Panc1 (cell line): ENCODE measurements around the gene FAM117B. TPM values are rescaled to one million over a fixed set of nuclear protein-coding genes. Genes with fewer than 3 reads are reported as not detected.

ENCODE experiments used
- ATAC-seq: fragments of 200-7000 bp; cut with Tn5 transposase; 2 replicates; pipeline ENCODE4 v1.9.1; 2020; ENCODE audit warnings: mild to moderate bottlenecking, moderate library complexity
- BruUV-seq: library from RNA; stranded (reverse); fragments of 400-500 nt; replicated peaks from 2 replicates; lab custom pipeline; 2021; lab: Mats Ljungman, UMichigan
- CTCF ChIA-PET: fragments of 300-600 bp; sonication (Branson Sonifier 250); formaldehyde crosslinking; loops from one replicate; lab custom pipeline; 2022; ENCODE audit warnings: antibody characterized with exemption; lab: Charles Lee
- POLR2A ChIA-PET: fragments of 300-600 bp; sonication (Branson Sonifier 250); formaldehyde crosslinking; loops from one replicate; lab custom pipeline; 2022; ENCODE audit warnings: antibody characterized with exemption; lab: Charles Lee
- DNase-seq: peaks from one replicate; pipeline ENCODE4 v3.0.0-alpha.2; 2010; ENCODE audit warnings: low read depth, low spot score
- H3K27ac ChIP-seq: 2 replicates; pipeline ENCODE4 v1.5.1; 2011; ENCODE audit warnings: mild to moderate bottlenecking, low read length, inconsistent platforms
- H3K27me3 ChIP-seq: fragments of 200-500 bp; sonication (Bioruptor generic); 2 replicates; pipeline ENCODE4 v1.6.0; 2014; ENCODE audit warnings: low read length, inconsistent platforms; ENCODE audit not compliant: control insufficient read depth, insufficient read depth
- H3K36me3 ChIP-seq: fragments of 200-500 bp; sonication (Bioruptor generic); 2 replicates; pipeline ENCODE4 v1.5.1; 2014; ENCODE audit warnings: inconsistent platforms, mild to moderate bottlenecking, low read length, moderate library complexity; ENCODE audit not compliant: control insufficient read depth, insufficient read depth
- H3K4me1 ChIP-seq: 2 replicates; pipeline ENCODE4 v1.5.1; 2011; ENCODE audit warnings: inconsistent platforms, mild to moderate bottlenecking, low read length, moderate library complexity; ENCODE audit not compliant: control insufficient read depth, insufficient read depth
- H3K4me3 ChIP-seq, 2 experiments: 2 replicates each; pipeline ENCODE4 v1.5.1; 2011 to 2012; ENCODE audit warnings: low read depth in 2 of 2, low read length in 2 of 2, mild to moderate bottlenecking in 2 of 2, inconsistent platforms in 1 of 2, moderate library complexity in 1 of 2
- H3K9me3 ChIP-seq: fragments of 200-500 bp; sonication (Bioruptor generic); 2 replicates; pipeline ENCODE4 v1.5.1; 2014; ENCODE audit warnings: low read depth, mild to moderate bottlenecking, inconsistent platforms, low read length, moderate library complexity; ENCODE audit not compliant: control insufficient read depth, insufficient read depth
- CTCF ChIP-seq: fragments of 450-650 bp; IDR thresholded peaks from 2 replicates; pipeline ENCODE4 v1.5.1; 2017; ENCODE audit warnings: mild to moderate bottlenecking
- POLR2AphosphoS5 ChIP-seq: IDR thresholded peaks from 2 replicates; pipeline ENCODE4 v1.6.1; 2012; ENCODE audit warnings: mild to moderate bottlenecking, low read depth, low read length, moderate library complexity
- SIN3A ChIP-seq: IDR thresholded peaks from 2 replicates; pipeline ENCODE4 v1.6.1; 2012; ENCODE audit warnings: low read depth, mild to moderate bottlenecking, low read length, moderate library complexity, borderline replicate concordance; ENCODE audit not compliant: insufficient read depth
- TCF7L2 ChIP-seq: IDR thresholded peaks from 2 replicates; pipeline ENCODE4 v1.6.1; 2011; ENCODE audit warnings: mild to moderate bottlenecking, low read depth, low read length, inconsistent platforms
- in situ Hi-C: cut with HindIII; loops from 2 replicates; pipeline ENCODE4 v1.10.0; 2016; ENCODE audit warnings: low sequenced_read_pairs, low pct_unique_long_range_greater_than_20kb
- intact Hi-C: fragments of 100-400 bp; cut with micrococcal nuclease; formaldehyde crosslinking; loops from one replicate; pipeline ENCODE4 v1.10.0; 2022; ENCODE audit not compliant: unreplicated experiment
- total RNA-seq: library from RNA; stranded (reverse); gene quantifications from one replicate; pipeline ENCODE4 v1.2.1, GENCODE V29; 2021; ENCODE audit not compliant: unreplicated experiment
- TF ChIP-seq, protein P1 (sequence below), 2 experiments: IDR thresholded peaks; 2 replicates each; pipeline ENCODE4 v1.6.1; 2011 to 2012; ENCODE audit warnings: low read depth in 2 of 2, control low read depth in 1 of 2, low read length in 1 of 2, mild to moderate bottlenecking in 1 of 2, moderate library complexity in 1 of 2; ENCODE audit not compliant: insufficient read depth in 1 of 2

FAM117B gene
- total RNA-seq, 1 experiment from 2014 or later = 7.8 TPM

DNA sequence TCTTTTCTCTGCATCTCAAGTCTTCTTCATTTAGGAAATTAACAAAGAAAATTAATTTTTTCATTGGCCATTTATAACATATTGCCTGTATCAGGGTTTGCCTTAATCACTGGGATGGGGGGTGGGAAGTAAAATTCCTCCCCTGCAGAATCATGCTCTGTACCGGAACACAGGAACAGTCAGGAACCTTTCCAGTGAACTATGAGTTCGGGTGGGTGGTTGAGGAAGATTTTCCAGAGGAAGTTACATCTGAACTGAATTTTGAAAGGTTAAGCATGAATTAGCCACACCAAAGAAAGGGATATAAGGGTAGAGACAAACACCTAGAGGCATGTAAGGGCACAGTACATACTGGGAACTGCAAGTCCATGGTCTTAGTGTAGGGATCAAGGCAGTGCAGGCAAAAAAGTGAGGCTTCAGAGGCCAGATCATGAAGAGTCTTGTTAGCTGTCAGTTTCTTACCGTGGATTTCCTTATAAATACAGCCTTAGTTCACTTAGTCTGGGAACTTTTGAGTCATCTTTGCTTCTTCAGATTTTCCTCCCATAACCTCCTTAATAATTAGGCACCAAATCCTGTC, 55.6 kb downstream of the FAM117B start:
- H3K4me1 ChIP-seq = no peaks in the 10 kb centered on the region
- no peaks in the 10 kb centered on the region for H3K36me3 ChIP-seq
- no peaks in the 10 kb centered on the region for H3K27me3 ChIP-seq
- no peaks in the 10 kb centered on the region for H3K9me3 ChIP-seq
- H3K27ac ChIP-seq = no peak overlapping the region
- ChIA-PET POLR2A (no interaction called here), CTCF (no interaction called here)
- TF ChIP-seq SIN3A = no peak
- TF ChIP-seq TCF7L2 = no peak
- TF ChIP-seq CTCF = no peak
- TF ChIP-seq POLR2AphosphoS5 = no peak
- TF ChIP-seq, protein P1, sequence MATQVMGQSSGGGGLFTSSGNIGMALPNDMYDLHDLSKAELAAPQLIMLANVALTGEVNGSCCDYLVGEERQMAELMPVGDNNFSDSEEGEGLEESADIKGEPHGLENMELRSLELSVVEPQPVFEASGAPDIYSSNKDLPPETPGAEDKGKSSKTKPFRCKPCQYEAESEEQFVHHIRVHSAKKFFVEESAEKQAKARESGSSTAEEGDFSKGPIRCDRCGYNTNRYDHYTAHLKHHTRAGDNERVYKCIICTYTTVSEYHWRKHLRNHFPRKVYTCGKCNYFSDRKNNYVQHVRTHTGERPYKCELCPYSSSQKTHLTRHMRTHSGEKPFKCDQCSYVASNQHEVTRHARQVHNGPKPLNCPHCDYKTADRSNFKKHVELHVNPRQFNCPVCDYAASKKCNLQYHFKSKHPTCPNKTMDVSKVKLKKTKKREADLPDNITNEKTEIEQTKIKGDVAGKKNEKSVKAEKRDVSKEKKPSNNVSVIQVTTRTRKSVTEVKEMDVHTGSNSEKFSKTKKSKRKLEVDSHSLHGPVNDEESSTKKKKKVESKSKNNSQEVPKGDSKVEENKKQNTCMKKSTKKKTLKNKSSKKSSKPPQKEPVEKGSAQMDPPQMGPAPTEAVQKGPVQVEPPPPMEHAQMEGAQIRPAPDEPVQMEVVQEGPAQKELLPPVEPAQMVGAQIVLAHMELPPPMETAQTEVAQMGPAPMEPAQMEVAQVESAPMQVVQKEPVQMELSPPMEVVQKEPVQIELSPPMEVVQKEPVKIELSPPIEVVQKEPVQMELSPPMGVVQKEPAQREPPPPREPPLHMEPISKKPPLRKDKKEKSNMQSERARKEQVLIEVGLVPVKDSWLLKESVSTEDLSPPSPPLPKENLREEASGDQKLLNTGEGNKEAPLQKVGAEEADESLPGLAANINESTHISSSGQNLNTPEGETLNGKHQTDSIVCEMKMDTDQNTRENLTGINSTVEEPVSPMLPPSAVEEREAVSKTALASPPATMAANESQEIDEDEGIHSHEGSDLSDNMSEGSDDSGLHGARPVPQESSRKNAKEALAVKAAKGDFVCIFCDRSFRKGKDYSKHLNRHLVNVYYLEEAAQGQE (IDR thresholded peaks at IDR 0.05; ENCODE audit: insufficient read depth in 1 of 2, low read depth in 2 of 2, low read length in 1 of 2) = no peak
- intact Hi-C loops = no loop called here
- no peak for ATAC-seq
- in situ Hi-C loops = no loop called here
- no peak overlapping the region for H3K4me3 ChIP-seq
- BruUV-seq = no TSS peak
- DNase-seq = no peak

DNA sequence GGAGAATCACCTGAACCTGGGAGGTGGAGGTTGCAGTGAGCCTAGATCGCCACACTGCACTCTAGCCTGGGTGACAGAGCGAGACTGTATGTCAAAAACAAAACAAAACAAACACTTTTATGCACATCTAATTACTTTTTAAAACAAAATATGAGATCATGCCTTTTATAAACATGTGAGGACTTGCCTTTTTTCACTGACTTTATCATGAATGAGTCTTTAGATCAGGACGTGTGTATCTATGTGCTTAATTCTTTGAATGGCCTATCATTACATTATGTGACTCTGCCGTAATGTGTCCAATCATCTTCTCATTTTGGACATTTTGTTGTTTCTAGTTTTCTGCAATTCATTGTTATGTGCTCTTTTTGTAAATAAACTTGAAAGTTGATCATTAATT, 58.7 kb downstream of the FAM117B start:
- ATAC-seq = no peak
- Histone ChIP-seq H3K9me3 (no peaks in the 10 kb centered on the region), H3K4me3 (no peak overlapping the region), H3K36me3 (no peaks in the 10 kb centered on the region), H3K4me1 (no peaks in the 10 kb centered on the region), H3K27me3 (no peaks in the 10 kb centered on the region), H3K27ac (no peak overlapping the region)
- ChIA-PET POLR2A (no interaction called here), CTCF (no interaction called here)
- no TSS peak for BruUV-seq
- TF ChIP-seq TCF7L2 = no peak
- TF ChIP-seq SIN3A = no peak
- no peak for TF ChIP-seq POLR2AphosphoS5
- no peak for TF ChIP-seq CTCF
- TF ChIP-seq, protein P1 (IDR thresholded peaks at IDR 0.05; ENCODE audit: insufficient read depth in 1 of 2, low read depth in 2 of 2, low read length in 1 of 2) = no peak
- in situ Hi-C loops (no loop called here), intact Hi-C loops (no loop called here)
- no peak for DNase-seq
